Measurements from ENCODE around the gene NHSL2.

- TF ChIP-seq, protein P1, sequence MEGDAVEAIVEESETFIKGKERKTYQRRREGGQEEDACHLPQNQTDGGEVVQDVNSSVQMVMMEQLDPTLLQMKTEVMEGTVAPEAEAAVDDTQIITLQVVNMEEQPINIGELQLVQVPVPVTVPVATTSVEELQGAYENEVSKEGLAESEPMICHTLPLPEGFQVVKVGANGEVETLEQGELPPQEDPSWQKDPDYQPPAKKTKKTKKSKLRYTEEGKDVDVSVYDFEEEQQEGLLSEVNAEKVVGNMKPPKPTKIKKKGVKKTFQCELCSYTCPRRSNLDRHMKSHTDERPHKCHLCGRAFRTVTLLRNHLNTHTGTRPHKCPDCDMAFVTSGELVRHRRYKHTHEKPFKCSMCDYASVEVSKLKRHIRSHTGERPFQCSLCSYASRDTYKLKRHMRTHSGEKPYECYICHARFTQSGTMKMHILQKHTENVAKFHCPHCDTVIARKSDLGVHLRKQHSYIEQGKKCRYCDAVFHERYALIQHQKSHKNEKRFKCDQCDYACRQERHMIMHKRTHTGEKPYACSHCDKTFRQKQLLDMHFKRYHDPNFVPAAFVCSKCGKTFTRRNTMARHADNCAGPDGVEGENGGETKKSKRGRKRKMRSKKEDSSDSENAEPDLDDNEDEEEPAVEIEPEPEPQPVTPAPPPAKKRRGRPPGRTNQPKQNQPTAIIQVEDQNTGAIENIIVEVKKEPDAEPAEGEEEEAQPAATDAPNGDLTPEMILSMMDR (conservative IDR thresholded peaks at IDR 0.05; ENCODE audit: low read depth, low read length), result no peak
- TF ChIP-seq EZH2 (IDR thresholded peaks at IDR 0.05; ENCODE audit: borderline replicate concordance, low read depth, low read length, poor library complexity, severe bottlenecking), result no peak
Observed at GRCh38 chrX:72062916-72063315, 152.3 kb downstream of the NHSL2 start.

Data from A673 (cell line).